HG03045 (cell line): Measurements from ENCODE around the gene TNPO1.
"Not testable (repeated sequence)": the region's sequence is repeated elsewhere in the genome, so short reads cannot be mapped to it uniquely, and the experiment has no call there.

Source experiments
- ATAC-seq: cut with Tn5 transposase; IDR thresholded peaks from one replicate; pipeline ENCODE4 v1.9.1; 2021; ENCODE audit warnings: mild to moderate bottlenecking, moderate library complexity; ENCODE audit not compliant: unreplicated experiment

Gene TNPO1

GRCh38 chr5:72816284-72817075 lies at the start of gene TNPO1:
Gene TNPO1, plus strand, starts transcription at chr5:72816661. Its CDS starts 77 bp downstream, at chr5:72816738.
- peak; percentile 88 for ATAC-seq

DNA sequence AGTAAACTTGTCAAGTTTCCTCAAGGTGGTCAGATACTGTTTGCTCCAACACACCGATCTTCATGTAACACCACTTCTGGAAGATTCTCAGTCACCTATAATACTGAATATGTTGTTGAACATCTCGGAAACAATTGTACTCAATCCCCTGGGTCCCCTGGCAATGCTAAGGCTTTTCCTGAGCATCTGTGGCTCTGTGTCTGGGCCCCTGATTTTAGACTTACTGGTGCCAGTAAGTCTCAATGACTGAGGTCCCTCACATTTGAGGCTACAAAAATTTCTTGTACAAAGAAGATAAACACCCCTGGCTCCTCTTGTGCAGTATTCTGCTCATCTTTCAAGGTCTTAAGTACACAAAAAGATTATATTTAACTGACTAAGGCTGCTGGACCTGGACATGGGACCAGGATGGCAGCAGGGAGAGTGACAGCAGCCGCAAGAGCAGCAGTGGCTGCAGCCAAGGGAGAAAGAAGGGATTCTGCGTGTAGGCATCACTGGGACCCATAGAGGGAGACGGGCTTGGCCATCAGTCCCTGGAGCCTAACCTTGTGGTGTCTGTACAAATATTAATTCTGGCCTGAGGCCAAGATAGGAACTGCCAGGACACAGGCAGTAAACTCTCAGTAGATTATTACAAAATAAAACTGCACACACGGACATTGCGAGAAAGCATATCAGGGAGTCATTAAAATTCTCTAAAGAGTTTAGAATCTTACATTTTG lies 49.0 kb upstream of the TNPO1 start:
- ATAC-seq, result no peak

DNA sequence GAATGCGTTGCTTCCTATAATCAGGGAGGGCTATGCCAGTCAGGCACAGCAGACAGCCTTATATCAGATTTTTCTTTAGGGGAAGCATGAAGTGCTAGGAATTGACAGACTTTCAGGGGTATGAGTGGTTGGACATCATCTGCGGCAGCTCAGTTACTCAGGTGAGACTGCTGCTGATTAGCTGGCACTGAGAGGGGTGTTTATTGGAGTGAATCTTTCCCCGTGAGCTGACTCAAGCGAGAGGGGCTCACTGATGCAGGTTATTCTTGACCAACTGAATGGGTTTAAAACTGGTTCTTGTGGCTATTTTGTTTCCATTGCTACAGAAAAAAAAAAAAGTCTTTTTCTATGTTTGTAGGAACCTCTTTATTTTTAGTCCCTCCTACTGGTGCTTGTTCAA lies 46.2 kb upstream of the TNPO1 start:
- ATAC-seq, result no peak

GRCh38 chr5:72776684-72777083 lies 39.8 kb upstream of the TNPO1 start:
- ATAC-seq, result no peak

DNA sequence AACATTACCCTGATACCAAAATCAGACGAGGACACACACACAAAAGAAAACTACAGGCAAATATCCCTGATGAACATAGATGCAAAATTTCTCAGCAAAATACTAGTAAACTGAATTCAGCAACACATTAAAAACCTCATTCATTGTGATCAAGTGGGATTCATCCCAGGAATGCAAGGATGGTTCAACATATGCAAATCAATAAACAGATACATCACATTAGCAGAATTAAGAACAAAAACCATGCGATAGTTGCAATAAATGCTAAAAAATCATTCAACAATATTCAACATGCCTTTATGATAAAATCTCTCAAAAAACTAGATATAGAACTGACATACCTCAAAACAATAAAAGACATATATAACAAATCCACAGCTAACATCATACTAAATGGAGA lies 36.9 kb upstream of the TNPO1 start:
- no peak for ATAC-seq

GRCh38 chr5:72783354-72783753 lies 33.1 kb upstream of the TNPO1 start:
- no peak for ATAC-seq

DNA sequence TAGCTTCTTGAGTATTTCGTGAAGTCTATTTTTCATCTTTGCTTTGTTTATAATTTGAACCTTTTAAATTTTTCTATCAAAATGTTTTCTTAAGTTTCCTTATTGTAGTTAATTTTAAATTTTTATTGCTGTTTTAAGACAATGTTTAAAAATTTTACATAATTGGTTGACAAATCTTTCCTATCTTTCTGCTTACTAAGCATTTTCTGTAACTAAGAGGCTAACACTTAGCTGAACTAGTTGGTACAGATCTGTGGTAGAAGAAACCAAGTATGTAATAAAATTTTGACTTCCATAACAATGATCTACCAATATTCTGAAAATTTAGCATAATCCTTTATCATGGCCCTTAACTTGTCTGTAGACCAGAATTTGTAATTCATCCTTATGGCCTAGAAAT lies 32.3 kb upstream of the TNPO1 start:
- ATAC-seq, result no peak

GRCh38 chr5:72785801-72786200 lies 30.7 kb upstream of the TNPO1 start:
- no peak for ATAC-seq

- no peak for ATAC-seq
These were observed 29.8 kb upstream of the TNPO1 start for GRCh38 chr5:72786676-72787075.

GRCh38 chr5:72788866-72789505 lies 27.5 kb upstream of the TNPO1 start:
- ATAC-seq, result no peak

- no peak for ATAC-seq
These were observed 26.3 kb upstream of the TNPO1 start for GRCh38 chr5:72790186-72790585.

DNA sequence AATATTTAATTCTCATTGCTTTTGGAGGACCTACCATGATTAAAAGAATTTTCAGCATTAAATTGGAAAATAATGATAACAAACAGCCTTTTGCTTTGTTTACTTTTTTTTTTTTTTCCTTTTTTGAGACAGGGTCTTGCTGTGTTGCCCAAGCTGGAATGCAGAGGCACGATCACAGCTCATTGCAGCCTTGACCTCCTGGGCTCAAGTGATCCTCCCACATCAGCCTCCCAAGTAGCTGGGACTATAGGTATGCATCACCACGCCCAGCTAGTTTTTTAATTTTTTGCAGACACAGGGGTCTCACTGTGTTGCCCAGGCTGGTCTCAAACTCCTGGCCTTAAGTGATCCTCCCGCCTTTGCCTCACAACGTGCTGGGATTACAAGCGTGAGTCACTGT lies 23.8 kb upstream of the TNPO1 start:
- not testable (repeated sequence) for ATAC-seq

- ATAC-seq, result no peak
These were observed 20.5 kb upstream of the TNPO1 start for GRCh38 chr5:72796001-72796400.

- no peak for ATAC-seq
These were observed 16.7 kb upstream of the TNPO1 start for GRCh38 chr5:72799721-72800120.

GRCh38 chr5:72808637-72809036 lies 7.8 kb upstream of the TNPO1 start:
- ATAC-seq, result not testable (repeated sequence)

DNA sequence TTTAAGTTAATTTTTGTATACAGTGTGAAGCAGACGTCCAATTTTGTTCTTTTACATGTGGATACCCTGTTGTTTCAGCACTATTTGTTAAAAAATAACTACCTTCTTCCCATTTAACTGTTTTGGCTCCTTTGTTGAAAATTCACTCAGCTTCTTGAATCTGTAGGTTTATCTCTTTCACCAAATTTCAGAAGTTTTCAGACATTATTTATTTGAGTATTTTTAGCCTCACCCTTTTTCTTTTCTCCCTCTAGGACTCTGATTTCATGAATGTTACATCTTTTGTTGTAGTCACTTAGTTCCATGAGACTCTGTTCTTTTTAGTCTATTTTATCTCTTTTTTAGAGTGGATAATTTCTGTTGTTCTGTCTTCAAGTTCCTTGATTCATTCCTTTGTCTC lies 4.6 kb upstream of the TNPO1 start:
- ATAC-seq, result no peak

GRCh38 chr5:72812488-72812887 lies 4.0 kb upstream of the TNPO1 start:
- ATAC-seq, result no peak

DNA sequence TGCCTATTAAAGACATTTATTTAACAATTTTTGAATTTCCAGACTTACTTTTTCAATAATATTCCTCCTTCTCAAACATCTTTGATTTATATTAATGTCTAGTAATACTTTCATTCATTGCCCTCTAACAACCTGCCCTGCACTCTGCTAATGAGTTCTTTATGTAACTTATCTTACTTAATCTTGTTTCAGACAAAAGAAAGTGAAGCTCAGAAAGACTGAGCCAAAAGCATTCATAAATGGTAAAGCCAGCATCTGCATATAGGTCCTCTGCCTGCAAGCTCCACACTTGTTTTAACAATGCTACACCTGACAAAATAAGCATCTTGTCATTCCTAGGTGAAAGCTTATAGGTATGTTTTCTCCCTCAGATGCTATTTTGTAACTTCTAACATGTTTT lies 2.4 kb upstream of the TNPO1 start:
- no peak for ATAC-seq

- ATAC-seq, result no peak
These were observed 1.6 kb upstream of the TNPO1 start for GRCh38 chr5:72814864-72815263.

- no peak for ATAC-seq
These were observed 729 bp upstream of the TNPO1 start for GRCh38 chr5:72815580-72816283.

DNA sequence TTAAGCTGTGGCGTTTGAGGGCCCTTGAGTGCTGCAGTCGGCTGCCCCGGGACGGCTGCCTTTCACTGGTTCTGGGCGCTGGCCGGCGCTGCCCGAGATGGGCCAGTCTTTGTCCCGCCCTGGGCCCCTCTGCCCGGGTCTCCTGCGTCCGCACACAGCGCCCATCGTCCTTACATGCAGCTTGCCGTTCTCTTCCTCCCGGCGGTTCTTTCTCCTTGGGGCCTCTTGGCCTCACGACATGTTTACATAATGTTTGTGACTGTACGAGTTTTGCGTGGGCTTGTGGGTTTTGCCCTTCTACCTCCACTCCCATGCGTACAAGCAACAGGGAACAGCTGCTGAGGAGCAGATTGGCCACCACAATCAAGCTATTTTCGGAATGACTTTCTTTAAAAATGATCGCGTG lies 618 bp downstream of the TNPO1 start:
- peak; percentile 42 for ATAC-seq
